Large intestine (tissue), 3 donors: Measurements from ENCODE around the gene BAIAP2L1. TPM values are rescaled to one million over a fixed set of nuclear protein-coding genes. Genes with fewer than 3 reads are reported as not detected.

Experiments used
- DNase-seq, 2 donors: peaks; one replicate each; pipeline versions ENCODE4 v3.0.0 to v3.0.0-alpha.2; 2013
- H3K27ac ChIP-seq: one replicate; pipeline ENCODE4 v1.5.1; 2013; ENCODE audit warnings: low read length
- H3K27me3 ChIP-seq: 2 replicates; pipeline ENCODE4 v1.6.1; 2013; ENCODE audit warnings: low read length; ENCODE audit not compliant: control insufficient read depth, insufficient read depth
- H3K36me3 ChIP-seq: 2 replicates; pipeline ENCODE4 v1.6.1; 2013; ENCODE audit warnings: low read length; ENCODE audit not compliant: control insufficient read depth, insufficient read depth
- H3K4me1 ChIP-seq: one replicate; pipeline ENCODE4 v1.6.1; 2013; ENCODE audit warnings: low read length; ENCODE audit not compliant: control insufficient read depth, insufficient read depth
- H3K4me3 ChIP-seq: one replicate; pipeline ENCODE4 v1.5.1; 2013; ENCODE audit warnings: low read length
- H3K9me3 ChIP-seq: one replicate; pipeline ENCODE4 v1.6.1; 2013; ENCODE audit warnings: mild to moderate bottlenecking, low read depth, low read length, moderate library complexity; ENCODE audit not compliant: control insufficient read depth
- WGBS: methylation state at CpG from one replicate; pipeline ENCODE4 v1.1.5; 2013; ENCODE audit warnings: low lambda C conversion rate; ENCODE audit not compliant: insufficient coverage; 5-methylcytosine and 5-hydroxymethylcytosine counted together
- polyA plus RNA-seq: library from polyadenylated mRNA; unstranded; fragments of 120-200 nt; gene quantifications from one replicate; pipeline ENCODE4 v1.2.1, GENCODE V29; 2013

Gene BAIAP2L1
- polyA plus RNA-seq, 1 donor = 30.3 TPM

- WGBS = no CpG with 5 or more reads among the region's 14 CpGs
- Histone ChIP-seq H3K4me1 (peaks cover 27% of the 10 kb centered on the region), H3K36me3 (peaks cover 36% of the 10 kb centered on the region)
These were observed 92.9 kb downstream of the BAIAP2L1 start for GRCh38 chr7:98307971-98308466.

GRCh38 chr7:98305951-98306535, 94.8 kb downstream of the BAIAP2L1 start:
- H3K27ac ChIP-seq = no peak overlapping the region
- 6% methylated on average over 3 of the region's 22 CpGs for WGBS

More at GRCh38 chr7:98307971-98308466, 92.9 kb downstream of the BAIAP2L1 start:
- Histone ChIP-seq H3K9me3 (no peaks in the 10 kb centered on the region), H3K27me3 (no peaks in the 10 kb centered on the region), H3K27ac (no peak overlapping the region), H3K4me3 (no peak overlapping the region)
- DNase-seq = no peak

GRCh38 chr7:98303906-98304305, 97.0 kb downstream of the BAIAP2L1 start:
- no peak for DNase-seq
- Histone ChIP-seq H3K9me3 (no peaks in the 10 kb centered on the region), H3K36me3 (peaks cover 44% of the 10 kb centered on the region), H3K27me3 (no peaks in the 10 kb centered on the region), H3K27ac (no peak overlapping the region), H3K4me3 (no peak overlapping the region), H3K4me1 (peaks cover 27% of the 10 kb centered on the region)
- WGBS = no CpG with 5 or more reads among the region's 15 CpGs

More at GRCh38 chr7:98305951-98306535, 94.8 kb downstream of the BAIAP2L1 start:
- H3K4me3 ChIP-seq = no peak overlapping the region
- peaks cover 45% of the 10 kb centered on the region for H3K36me3 ChIP-seq
- DNase-seq = no peak
- H3K9me3 ChIP-seq = no peaks in the 10 kb centered on the region
- H3K27me3 ChIP-seq = no peaks in the 10 kb centered on the region
- H3K4me1 ChIP-seq = peaks cover 27% of the 10 kb centered on the region

- no peak for DNase-seq
- peaks cover 27% of the 10 kb centered on the region for H3K4me1 ChIP-seq
- no CpG with 5 or more reads among the region's 19 CpGs for WGBS
- H3K4me3 ChIP-seq = no peak overlapping the region
- peaks cover 43% of the 10 kb centered on the region for H3K36me3 ChIP-seq
- H3K27ac ChIP-seq = no peak overlapping the region
- H3K27me3 ChIP-seq = no peaks in the 10 kb centered on the region
- H3K9me3 ChIP-seq = no peaks in the 10 kb centered on the region
These were observed 97.6 kb downstream of the BAIAP2L1 start for GRCh38 chr7:98303176-98303865.

- Histone ChIP-seq H3K36me3 (peaks cover 39% of the 10 kb centered on the region), H3K27me3 (no peaks in the 10 kb centered on the region)
- WGBS = no CpG with 5 or more reads among the region's 22 CpGs
These were observed 99.0 kb downstream of the BAIAP2L1 start for GRCh38 chr7:98301693-98302470.

GRCh38 chr7:98300595-98301372, 100.1 kb downstream of the BAIAP2L1 start:
- no peak for DNase-seq
- H3K27ac ChIP-seq = no peak overlapping the region
- H3K4me1 ChIP-seq = peaks cover 18% of the 10 kb centered on the region
- no peaks in the 10 kb centered on the region for H3K27me3 ChIP-seq
- H3K9me3 ChIP-seq = no peaks in the 10 kb centered on the region
- H3K36me3 ChIP-seq = peaks cover 38% of the 10 kb centered on the region
- H3K4me3 ChIP-seq = no peak overlapping the region
- no CpG with 5 or more reads among the region's 26 CpGs for WGBS

More at GRCh38 chr7:98301693-98302470, 99.0 kb downstream of the BAIAP2L1 start:
- Histone ChIP-seq H3K4me1 (peaks cover 27% of the 10 kb centered on the region), H3K4me3 (no peak overlapping the region), H3K9me3 (no peaks in the 10 kb centered on the region), H3K27ac (no peak overlapping the region)
- DNase-seq = no peak

- H3K4me1 ChIP-seq = no peaks in the 10 kb centered on the region
- no peak overlapping the region for H3K27ac ChIP-seq
- peaks cover 53% of the 10 kb centered on the region for H3K36me3 ChIP-seq
- H3K4me3 ChIP-seq = no peak overlapping the region
- no peaks in the 10 kb centered on the region for H3K9me3 ChIP-seq
- H3K27me3 ChIP-seq = no peaks in the 10 kb centered on the region
- no peak for DNase-seq
- 80% methylated on average over 1 of the region's 21 CpGs for WGBS
These were observed 103.1 kb downstream of the BAIAP2L1 start for GRCh38 chr7:98297626-98298286.

GRCh38 chr7:98296833-98297232, 104.1 kb downstream of the BAIAP2L1 start:
- DNase-seq = no peak
- Histone ChIP-seq H3K27me3 (no peaks in the 10 kb centered on the region), H3K4me3 (no peak overlapping the region), H3K9me3 (no peaks in the 10 kb centered on the region), H3K27ac (no peak overlapping the region), H3K36me3 (peaks cover 55% of the 10 kb centered on the region), H3K4me1 (no peaks in the 10 kb centered on the region)
- no CpG with 5 or more reads among the region's 12 CpGs for WGBS

GRCh38 chr7:98295467-98296192, 105.3 kb downstream of the BAIAP2L1 start:
- no peak overlapping the region for H3K4me3 ChIP-seq
- H3K27ac ChIP-seq = no peak overlapping the region
- no peak for DNase-seq
- H3K27me3 ChIP-seq = no peaks in the 10 kb centered on the region
- no peaks in the 10 kb centered on the region for H3K4me1 ChIP-seq
- H3K9me3 ChIP-seq = no peaks in the 10 kb centered on the region
- peaks cover 57% of the 10 kb centered on the region for H3K36me3 ChIP-seq
- WGBS = no CpG with 5 or more reads among the region's 19 CpGs
